Thyroid gland (tissue), 4 donors: ENCODE results near the gene OGT. TPM values are rescaled to one million over a fixed set of nuclear protein-coding genes. Genes with fewer than 3 reads are reported as not detected.

Source experiments
- DNase-seq, 2 donors: peaks; one replicate each; pipeline ENCODE4 v3.0.0-alpha.2; 2019
- H3K27ac ChIP-seq, 3 donors: fragments of 200-600 bp; sonication (generic); 1 replicate in 2 of 3; 2 replicates in 1 of 3; pipeline ENCODE4 v1.5.1; 2016 to 2019; ENCODE audit warnings: mild to moderate bottlenecking in 1 of 3, moderate library complexity in 1 of 3
- H3K27me3 ChIP-seq: fragments of 200-600 bp; sonication (generic); one replicate; pipeline ENCODE4 v1.5.1; 2019
- H3K36me3 ChIP-seq, 2 donors: fragments of 200-600 bp; sonication (generic); one replicate each; pipeline ENCODE4 v1.5.1; 2016 to 2019
- H3K4me1 ChIP-seq, 2 donors: fragments of 200-600 bp; sonication (generic); one replicate each; pipeline ENCODE4 v1.5.1; 2017 to 2019
- H3K4me3 ChIP-seq, 3 donors: fragments of 200-600 bp; sonication (generic); replicated peaks in 1 of 3; 1 replicate in 2 of 3; 2 replicates in 1 of 3; pipeline ENCODE4 v1.5.1; 2016; ENCODE audit warnings: mild to moderate bottlenecking in 1 of 3
- H3K9me3 ChIP-seq: fragments of 200-600 bp; sonication (generic); one replicate; pipeline ENCODE4 v1.5.1; 2017
- POLR2A ChIP-seq, 2 donors: fragments of 450-650 bp; IDR thresholded peaks; one replicate each; pipeline ENCODE4 v1.6.1; 2017; ENCODE audit warnings: antibody characterized with exemption in 2 of 2, mild to moderate bottlenecking in 2 of 2, moderate library complexity in 1 of 2
- WGBS, 2 donors: methylation state at CpG; one replicate each; pipeline ENCODE4 v1.1.5; 2017; 5-methylcytosine and 5-hydroxymethylcytosine counted together
- intact Hi-C: fragments of 100-400 bp; cut with DNase I; formaldehyde crosslinking; loops from one replicate; pipeline ENCODE4 v1.15.1; 2023
- total RNA-seq, 4 donors: library from RNA; depleted of rRNA; stranded (reverse); fragments of >200 nt; gene quantifications; one replicate each; pipeline ENCODE4 v1.2.3, GENCODE V29; 2016
- TF ChIP-seq, protein P1 (sequence below), 6 experiments: fragments of 200-600 bp in 3 of 6; fragments of 450-650 bp in 3 of 6; sonication (generic) in 3 of 6; IDR thresholded peaks; one replicate each; pipeline ENCODE4 v1.5.1; 2016 to 2019; ENCODE audit warnings: antibody characterized with exemption in 6 of 6, mild to moderate bottlenecking in 2 of 6, inconsistent platforms in 1 of 6, moderate library complexity in 1 of 6

OGT gene
- total RNA-seq, 4 donors from 2014 or later: 162 to 218 (median 214) TPM

GRCh38 chrX:71612256-71612655, 79.4 kb downstream of the OGT start:
- DNase-seq: no peak
- H3K4me3 ChIP-seq: no peak overlapping the region
- H3K27ac ChIP-seq: no peak overlapping the region
- H3K4me1 ChIP-seq: no peaks in the 10 kb centered on the region
- WGBS, 2 donors: 89 to 92% methylated on average over 8 of the region's 8 CpGs
- no peaks in the 10 kb centered on the region for H3K9me3 ChIP-seq
- H3K27me3 ChIP-seq: no peaks in the 10 kb centered on the region
- peaks cover 0 to 21% of the 10 kb centered on the region in 2 donors for H3K36me3 ChIP-seq
- intact Hi-C loops: no loop called here
- TF ChIP-seq, protein P1, sequence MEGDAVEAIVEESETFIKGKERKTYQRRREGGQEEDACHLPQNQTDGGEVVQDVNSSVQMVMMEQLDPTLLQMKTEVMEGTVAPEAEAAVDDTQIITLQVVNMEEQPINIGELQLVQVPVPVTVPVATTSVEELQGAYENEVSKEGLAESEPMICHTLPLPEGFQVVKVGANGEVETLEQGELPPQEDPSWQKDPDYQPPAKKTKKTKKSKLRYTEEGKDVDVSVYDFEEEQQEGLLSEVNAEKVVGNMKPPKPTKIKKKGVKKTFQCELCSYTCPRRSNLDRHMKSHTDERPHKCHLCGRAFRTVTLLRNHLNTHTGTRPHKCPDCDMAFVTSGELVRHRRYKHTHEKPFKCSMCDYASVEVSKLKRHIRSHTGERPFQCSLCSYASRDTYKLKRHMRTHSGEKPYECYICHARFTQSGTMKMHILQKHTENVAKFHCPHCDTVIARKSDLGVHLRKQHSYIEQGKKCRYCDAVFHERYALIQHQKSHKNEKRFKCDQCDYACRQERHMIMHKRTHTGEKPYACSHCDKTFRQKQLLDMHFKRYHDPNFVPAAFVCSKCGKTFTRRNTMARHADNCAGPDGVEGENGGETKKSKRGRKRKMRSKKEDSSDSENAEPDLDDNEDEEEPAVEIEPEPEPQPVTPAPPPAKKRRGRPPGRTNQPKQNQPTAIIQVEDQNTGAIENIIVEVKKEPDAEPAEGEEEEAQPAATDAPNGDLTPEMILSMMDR (IDR thresholded peaks at IDR 0.05): no peak
- TF ChIP-seq POLR2A (IDR thresholded peaks at IDR 0.05): no peak

GRCh38 chrX:71615056-71615455, 82.2 kb downstream of the OGT start:
- no peak for DNase-seq
- WGBS, 2 donors: 95 to 96% methylated on average over 4 of the region's 4 CpGs
- Histone ChIP-seq H3K4me1 (peaks cover 0 to 10% of the 10 kb centered on the region in 2 donors), H3K27me3 (no peaks in the 10 kb centered on the region), H3K36me3 (peaks cover 0 to 14% of the 10 kb centered on the region in 2 donors), H3K27ac (no peak overlapping the region), H3K9me3 (no peaks in the 10 kb centered on the region), H3K4me3 (no peak overlapping the region)
- intact Hi-C loops: no loop called here
- TF ChIP-seq, protein P1 (IDR thresholded peaks at IDR 0.05): no peak
- no peak for TF ChIP-seq POLR2A (IDR thresholded peaks at IDR 0.05)

- Histone ChIP-seq H3K9me3 (no peaks in the 10 kb centered on the region), H3K4me3 (no peak overlapping the region), H3K4me1 (peaks cover 0 to 10% of the 10 kb centered on the region in 2 donors), H3K36me3 (peaks cover 0 to 12% of the 10 kb centered on the region in 2 donors), H3K27me3 (no peaks in the 10 kb centered on the region), H3K27ac (no peak overlapping the region)
- TF ChIP-seq, protein P1 (IDR thresholded peaks at IDR 0.05): no peak
- no peak for TF ChIP-seq POLR2A (IDR thresholded peaks at IDR 0.05)
- 89 to 95% methylated on average over 7 to 10 of the region's 10 CpGs for WGBS, 2 donors
- intact Hi-C loops: no loop called here
- no peak for DNase-seq
Observed at GRCh38 chrX:71615954-71616353, 83.0 kb downstream of the OGT start.

- H3K4me3 ChIP-seq: no peak overlapping the region
- WGBS, 2 donors: 73 to 100% methylated on average over 4 to 31 of the region's 43 CpGs
Observed at GRCh38 chrX:71616672-71617529, 84.0 kb downstream of the OGT start.

More at GRCh38 chrX:71616672-71617529, 84.0 kb downstream of the OGT start:
- H3K36me3 ChIP-seq: peaks cover 0 to 4% of the 10 kb centered on the region in 2 donors
- peaks cover 5 to 15% of the 10 kb centered on the region in 2 donors for H3K4me1 ChIP-seq
- intact Hi-C loops: no loop called here
- TF ChIP-seq POLR2A (IDR thresholded peaks at IDR 0.05): no peak
- TF ChIP-seq, protein P1 (IDR thresholded peaks at IDR 0.05): no peak
- H3K27ac ChIP-seq: no peak overlapping the region
- no peaks in the 10 kb centered on the region for H3K27me3 ChIP-seq
- no peaks in the 10 kb centered on the region for H3K9me3 ChIP-seq
- DNase-seq: peak in 1 of 2 donors; percentile 30
